ENCODE data around the gene KCTD11.
"Not testable (repeated sequence)": the region's sequence is repeated elsewhere in the genome, so short reads cannot be mapped to it uniquely, and the experiment has no call there.

Gene KCTD11

DNA sequence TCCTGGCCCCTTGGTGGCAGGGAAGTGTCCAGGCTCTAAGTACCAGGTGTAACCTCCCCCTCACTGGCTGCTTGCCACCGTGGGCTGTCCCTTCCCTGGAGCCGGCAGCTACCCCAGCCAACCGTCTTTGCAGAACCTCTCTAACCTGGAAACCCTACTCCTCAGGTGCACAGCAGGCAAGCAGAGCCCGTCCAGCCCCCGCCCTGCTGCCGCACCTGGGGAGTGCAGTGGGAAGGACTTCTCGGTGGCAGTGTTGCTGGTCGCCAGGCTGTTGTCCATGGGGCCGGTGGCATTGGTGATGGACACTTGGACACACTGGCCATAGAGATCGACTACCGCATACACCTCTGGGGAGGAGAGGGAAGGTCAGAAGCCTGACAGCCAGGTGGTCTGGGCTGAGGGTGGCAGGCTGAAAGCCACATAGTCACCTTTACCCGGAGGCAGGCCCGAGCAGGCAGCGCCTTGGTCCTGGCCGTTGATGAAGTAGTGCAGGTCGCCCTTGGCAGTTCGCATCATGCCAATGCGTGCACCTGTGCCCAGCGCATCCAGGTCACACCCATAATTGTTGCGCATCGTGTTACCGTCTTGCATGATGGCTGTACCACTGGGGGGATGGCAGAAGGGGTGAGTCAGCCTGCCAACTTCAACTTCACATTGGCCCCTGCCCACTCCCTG is 29.3 kb upstream of the KCTD11 start:
- no peak for DNase-seq

DNA sequence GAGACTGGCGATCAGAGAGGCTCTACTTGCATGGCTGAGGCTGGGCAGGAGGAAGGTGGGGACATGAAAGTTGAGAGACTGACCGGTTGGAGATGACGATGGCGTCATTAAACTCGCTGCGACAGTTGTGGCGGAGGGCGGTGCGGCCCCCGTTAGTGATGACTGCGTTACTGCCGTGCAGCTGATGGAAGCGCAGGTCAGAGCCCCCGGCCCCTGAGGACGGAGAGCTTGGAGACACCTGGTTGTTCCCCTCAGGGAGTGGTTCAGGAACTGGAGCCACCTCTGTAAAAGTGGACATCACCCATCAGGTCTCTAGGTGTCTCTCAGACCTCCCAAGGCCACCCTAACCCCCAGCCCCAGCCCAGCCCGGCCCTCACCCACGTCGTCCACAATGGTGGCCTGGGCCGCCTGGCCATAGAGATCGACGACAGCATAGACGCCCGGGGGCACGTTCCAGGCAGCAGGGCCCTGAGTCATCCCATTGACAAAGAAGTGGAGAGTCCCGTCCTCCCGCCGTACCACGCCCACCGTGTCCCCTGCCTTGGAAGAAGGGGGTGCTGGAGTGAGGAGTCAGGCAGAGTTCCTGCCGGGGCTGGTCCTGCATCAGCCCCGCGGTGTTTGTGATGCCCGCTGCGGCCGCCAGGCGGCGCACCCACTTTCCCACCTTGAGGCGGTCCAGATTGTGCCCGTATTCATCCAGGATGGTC is 28.1 kb upstream of the KCTD11 start:
- peak; percentile 43 to 65 for DNase-seq

DNA sequence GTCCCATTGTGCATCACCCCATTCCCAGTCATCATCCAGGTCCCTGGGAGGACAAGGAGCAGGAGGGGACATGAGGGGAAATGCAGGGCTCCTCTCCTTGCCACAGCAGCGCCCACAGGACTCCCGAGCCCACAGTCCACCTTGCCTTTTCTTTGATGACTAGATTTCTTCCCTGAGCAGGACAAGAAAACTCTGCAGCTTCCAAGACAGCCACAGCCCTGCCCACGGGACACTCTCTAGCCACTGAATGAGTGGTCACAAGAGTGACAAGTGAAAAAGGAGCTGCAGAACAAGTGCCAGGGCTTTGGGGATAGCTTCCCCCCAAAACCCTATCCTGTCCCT is 27.6 kb upstream of the KCTD11 start:
- no peak for DNase-seq

DNA sequence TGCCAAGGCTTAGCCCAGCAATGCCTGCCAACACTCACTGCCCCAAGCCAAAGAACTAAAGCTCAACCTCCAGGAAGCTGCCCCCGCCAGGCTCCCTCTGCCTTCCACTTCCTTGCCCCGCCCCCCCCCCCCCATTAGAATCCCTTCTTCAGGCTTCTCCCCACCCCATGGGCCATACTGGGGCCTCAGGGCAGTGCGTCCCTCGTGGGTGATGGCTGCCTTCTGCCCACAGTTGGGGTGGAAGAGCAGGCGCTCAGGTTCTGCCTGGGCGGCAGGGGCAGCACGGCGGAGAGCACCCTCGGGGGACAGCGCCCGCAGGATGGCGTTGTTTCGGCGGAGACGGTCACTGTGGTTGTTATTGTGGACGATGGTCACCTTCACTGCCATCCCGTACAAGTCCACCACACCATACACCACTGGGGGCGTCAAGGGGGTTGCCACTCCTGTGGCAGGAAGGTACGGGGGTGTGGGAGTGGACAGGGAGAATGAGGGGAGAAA is 26.9 kb upstream of the KCTD11 start:
- no peak for DNase-seq

DNA sequence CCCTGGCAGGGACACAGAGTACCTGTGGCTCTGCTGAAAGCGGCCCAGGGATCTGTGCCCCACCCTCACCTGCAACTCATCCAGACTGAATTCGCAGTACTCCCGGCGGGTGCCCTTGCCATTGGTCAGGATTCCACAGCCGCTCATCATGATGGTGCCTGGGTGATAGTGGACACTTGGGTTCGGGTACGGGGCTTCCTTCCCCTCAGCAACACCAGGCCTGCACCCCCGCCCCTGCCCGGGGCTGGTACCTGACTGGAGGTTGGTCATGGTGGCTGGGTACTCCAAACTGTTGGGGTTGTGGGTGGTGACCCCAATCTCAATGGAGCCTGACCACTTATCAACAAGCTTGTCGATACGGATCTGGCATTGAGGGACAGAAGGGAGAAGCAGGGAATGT is 25.8 kb upstream of the KCTD11 start:
- DNase-seq = no peak

DNA sequence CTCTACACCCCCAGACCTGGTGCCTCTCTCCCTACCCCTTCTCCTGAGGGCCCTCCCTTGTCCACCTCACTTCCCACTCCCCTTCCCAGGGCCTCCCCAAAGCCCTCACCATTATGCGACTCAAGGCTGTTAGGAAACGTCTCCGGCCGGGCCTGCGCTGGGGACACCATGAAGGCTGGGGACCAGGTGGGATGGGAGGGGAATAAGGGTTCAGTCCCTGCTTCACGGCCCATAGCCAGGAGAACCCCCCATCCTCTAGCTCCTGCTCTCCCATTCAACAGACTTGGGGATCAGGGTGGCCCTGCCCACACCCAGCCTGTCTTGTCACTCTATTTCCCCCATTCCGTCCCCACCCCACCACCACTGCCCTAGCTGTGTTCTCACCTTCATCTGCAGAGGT is 24.9 kb upstream of the KCTD11 start:
- DNase-seq = no peak

DNA sequence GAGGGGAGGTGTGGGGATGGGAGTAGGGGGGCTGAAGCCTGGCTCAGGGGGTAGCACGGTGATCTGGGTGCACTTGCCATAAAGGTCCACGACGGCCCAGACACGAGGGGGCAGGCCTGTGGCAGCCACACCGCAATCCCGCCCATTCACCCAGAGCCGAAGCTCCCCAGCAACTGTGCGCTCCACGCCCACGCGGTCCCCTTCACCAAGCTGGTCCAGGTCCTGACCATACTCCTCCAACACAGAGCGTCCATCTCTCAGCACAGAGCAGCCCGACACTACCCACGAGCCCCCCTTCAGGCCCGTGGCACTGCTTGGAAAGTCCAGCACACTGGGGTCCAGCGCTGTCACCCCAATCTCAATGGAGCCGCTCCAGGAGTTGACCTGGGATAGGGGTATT is 24.5 kb upstream of the KCTD11 start:
- DNase-seq = no peak

DNA sequence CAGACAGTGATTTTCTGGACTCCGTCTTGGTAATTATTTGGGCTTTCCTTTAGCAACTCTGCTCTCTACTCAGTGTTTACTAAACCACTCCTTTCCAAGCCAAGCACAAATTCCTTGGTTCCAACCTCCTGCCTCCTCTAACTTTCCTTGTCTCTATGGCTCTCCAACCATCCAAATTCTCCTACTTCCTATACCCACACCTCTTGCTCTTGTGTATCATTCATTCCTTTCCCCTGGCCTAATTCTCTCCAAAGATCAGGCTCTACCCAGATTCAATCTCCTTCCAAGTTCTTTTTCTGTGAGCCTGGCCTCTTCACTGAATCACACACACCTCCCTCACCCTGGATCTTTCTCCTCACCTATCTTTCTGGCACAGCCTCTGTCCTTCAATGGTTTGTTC is 24.0 kb upstream of the KCTD11 start:
- no peak for DNase-seq

DNA sequence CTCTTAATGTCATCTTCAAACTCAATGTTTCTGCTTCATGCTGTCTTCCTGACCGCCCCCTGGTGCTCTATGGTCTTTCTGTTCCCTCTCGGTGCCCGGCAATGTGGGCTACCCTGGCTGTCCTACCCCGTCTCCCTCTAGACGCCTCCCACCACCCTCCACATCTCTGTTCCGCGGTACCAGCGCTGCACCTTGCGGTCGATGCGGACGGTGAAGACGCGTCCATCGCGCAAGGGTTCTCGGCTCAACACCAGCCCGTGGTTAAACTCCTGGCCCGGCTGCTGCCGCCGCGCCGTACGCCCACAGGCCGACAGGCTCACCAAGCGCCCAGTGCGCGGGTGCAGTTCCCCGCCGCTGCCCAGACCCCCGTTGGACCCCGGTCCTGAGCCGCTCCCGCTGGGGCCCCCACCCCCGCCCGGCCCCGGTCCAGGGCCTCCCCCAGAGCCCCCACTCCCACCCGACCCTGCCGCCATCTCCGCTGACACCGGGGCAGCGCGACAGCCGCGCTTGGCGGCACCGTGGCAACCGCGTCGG is 23.1 kb upstream of the KCTD11 start, which contains the start of gene NEURL4:
Gene NEURL4 (minus strand): TSS at position 496 of the 534 bp plus-strand sequence. CDS start 23 bp downstream, at position 473.
- DNase-seq = no peak

DNA sequence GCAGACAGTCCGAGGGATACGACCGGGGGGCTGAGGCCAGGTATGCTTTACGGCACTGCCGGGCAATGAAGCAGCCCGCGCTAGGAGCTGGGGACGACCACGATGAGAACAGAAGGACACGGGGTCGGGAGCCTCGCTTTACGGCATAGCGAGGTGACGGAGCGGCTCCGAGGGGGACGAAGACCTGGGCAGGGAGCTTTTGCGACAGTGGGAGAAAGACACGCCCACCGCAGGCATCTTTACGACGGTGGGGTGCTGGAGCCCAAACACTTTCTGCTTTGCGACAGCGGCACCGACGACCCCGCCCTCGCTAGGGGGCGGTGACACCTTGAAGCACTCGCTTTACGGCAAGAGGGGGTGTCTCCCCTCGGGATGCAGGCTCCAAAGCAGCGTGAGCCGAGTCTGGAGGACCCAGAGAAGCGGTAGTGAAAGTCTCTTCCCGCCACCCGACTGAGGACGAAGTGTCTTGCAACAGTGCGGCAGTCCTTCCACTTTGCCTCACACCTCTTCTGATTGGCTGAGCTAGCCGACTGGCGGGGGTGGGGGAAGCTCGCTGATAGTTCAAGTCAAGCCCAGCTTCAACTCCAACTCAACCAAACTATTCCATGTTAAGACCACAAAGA is 22.5 kb upstream of the KCTD11 start:
- DNase-seq = peak; percentile 94 to 95

DNA sequence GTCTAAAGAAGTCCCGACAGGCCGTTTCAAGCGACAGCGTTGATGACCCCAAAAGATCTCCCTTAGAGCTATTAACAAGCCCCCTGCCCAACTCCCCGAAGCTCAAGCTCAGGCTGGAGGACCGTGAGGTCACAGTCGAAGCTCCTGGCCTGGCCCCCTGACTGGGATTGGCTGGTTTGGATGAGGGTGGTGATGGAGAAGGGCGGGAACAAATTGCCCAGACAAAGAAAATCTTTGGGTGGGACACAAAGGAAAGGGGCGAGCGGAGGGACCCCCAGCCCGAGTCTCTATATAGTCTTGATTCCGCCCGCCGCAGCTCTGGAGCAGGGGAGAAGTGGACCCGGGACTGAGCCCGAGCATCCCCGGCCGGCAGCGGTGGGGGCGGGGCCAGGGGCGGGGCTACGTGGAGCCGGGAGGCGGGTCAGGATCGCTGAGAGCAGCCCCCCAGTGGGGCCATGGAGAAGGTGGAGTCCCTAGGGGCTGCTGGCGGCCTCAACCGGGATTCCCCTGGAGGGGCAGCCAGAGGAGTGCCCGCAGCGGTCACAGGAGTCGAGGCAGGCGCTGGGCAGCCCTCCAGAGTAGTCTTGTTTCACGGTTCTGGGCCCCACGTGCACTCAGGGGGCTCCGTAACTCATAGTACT is 21.8 kb upstream of the KCTD11 start:
- DNase-seq = peak; percentile 70 to 74

DNA sequence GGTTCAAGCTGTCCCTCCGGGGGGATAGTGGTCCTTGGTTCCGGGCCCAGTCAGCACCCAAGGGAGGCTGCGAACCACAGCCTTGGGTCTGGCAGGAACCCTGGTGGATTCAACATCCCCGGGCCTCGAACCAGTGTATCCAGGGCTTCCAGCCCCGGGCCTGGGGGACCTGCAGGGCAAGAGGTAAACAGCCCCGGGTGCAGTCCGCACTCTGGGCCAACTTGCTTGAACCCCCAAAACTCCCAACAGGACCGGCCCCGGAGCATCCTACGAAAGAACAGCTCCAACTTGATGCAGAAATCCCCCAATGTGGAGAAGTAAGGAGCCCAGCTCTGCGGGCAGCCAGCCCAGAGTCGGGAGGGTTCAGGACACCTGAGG is 21.3 kb upstream of the KCTD11 start:
- no peak for DNase-seq

DNA sequence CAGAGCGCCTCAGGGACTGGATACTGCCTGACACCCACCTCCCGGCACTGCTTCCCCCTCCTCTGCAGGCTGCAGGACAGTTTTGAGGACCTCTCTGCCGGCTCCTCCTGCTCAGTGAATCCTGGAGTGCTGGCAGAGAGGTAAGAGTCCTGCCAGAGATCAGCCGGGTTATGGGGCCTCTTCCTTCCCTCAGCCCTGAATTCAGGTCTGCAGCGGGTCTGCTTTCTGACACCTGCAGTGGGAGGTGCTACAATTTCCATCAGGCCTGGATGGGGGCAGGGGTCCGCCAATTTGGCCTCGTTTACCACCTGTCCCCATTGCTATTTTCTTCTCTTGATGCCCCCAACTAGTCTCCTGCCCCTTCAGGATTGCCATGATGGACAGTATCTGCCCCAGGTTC is 19.9 kb upstream of the KCTD11 start:
- DNase-seq = no peak

DNA sequence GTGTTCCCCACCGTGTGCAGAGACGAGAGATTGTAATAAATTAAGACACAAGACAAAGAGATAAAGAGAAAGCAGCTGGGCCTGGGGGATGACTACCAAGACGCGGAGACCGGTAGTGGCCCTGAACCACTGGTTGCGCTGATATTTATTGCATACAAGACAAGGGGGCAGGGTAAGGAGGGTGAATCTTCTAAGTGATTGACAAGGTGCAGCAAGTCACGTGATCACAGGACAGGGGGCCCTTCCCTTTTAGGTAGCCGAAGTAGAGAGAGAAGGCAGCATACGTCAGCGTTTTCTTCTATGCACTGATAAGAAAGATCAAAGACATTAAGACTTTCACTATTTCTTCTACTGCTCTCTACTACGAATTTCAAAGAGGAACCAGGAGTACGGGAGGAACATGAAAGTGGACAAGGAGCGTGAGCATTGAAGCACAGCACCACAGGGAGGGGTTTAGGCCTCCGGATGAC is 19.3 kb upstream of the KCTD11 start:
- not testable (repeated sequence) for DNase-seq

DNA sequence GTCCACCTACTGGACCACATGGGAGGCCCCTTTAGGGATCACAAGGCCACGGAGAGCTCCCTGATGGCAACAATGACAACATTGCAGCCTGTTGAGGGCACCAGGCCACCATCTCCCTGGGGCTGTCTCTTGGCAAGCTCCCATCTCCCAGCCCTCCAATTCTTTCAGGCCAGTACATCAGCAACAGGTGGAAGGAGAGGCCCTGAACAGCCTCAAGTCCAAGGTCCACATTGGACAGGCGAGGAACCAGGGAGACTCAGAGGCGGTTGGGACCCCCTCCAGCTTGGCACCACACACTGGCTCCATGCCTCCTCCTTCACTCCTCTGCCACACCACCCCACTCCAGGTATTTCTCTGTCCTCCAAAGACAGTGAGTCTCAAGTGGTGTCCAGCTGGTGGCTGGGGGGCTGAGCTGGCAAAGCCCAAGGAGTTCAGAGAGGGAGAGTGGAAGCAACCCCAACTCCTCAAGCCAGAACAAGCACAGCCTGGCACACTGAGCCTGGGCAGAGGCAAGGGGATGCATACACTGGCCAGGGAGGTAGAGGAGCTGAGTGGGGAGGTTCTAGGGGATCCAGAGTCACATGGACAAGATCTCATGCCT is 16.9 kb upstream of the KCTD11 start:
- DNase-seq = no peak

DNA sequence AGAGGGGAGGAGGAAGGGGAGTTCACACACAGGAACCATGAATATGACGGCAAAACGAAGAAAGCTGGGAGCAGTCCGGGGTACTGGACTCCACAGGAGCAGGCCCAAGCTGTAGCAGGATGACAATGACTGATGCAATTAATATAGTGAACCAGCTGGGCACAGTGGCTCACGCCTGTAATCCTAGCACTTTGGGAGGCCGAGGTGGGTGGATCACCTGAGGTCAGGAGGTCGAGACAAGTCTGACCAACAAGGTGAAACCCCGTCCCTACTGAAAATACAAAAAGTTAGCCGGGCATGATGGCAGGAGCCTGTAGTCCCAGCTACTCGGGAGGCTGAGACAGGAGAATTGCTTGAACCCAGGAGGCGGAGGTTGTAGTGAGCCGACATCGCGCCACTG is 16.2 kb upstream of the KCTD11 start:
- not testable (repeated sequence) for DNase-seq

DNA sequence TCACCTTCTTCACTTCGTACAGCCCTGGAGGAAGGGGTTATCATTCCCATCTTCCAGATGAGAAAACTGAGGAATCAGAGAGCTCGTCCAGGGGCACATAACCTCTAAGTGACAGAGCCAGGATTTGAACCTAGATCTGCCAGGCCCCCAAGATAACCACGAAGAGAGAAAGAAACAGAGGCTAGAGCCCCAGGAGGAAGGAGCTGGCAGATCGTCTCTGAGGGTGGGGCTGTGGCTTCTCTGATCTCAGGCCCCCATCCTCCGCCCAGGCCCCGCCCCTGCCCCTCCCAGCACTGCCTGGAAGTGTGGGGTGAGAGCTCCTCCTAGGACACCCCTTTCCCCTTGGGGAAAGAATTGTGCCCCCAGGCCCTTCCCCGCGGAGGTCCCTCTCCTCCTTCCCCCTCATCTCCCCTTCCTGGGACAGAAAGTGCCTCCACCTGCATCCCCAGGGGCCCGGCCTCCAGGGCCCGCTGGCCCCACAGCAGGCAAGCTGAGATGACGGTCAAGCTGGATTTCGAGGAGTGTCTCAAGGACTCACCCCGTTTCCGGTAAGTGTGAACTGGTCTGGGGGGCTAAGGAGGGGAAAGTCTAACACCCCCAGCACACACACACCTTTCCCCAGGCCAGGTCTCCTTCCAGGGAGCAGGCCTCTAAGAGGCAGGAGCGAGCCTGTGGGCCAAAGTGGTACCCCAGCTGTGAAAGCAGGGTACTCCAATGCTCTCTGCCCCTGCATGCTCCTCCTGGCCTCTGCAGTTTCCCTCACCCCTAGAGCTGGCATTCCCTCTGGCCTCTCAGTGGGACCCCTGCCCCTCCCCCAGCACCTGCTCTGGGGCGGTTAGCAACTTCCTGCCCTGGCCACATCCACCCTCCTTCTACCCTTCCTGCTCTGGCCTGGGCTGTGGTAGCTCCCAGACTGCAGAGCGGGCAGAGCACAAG is 15.5 kb upstream of the KCTD11 start, which contains the start of gene ACAP1:
Gene ACAP1 (plus strand): TSS at position 290 of the 936 bp plus-strand sequence. CDS start 206 bp downstream, at position 496.
- peak; percentile 83 to 84 for DNase-seq

DNA sequence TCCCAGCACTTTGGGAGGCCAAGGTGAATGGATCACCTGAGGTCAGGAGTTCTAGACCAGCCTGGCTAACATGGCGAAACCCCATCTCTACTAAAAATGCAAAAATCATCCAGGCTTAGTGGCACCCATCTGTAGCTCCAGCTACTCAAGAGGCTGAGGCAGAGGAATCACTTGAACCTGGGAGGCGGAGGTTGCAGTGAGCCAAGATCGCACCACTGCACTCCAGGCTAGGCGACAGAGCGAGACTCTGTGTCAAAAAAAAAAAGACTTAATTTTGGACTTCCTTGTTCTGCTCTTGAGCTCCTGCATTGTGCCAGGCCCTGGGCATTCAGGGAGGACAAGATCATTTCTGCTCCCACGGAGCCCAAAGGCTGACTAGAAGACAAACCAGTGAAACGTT is 14.4 kb upstream of the KCTD11 start:
- not testable (repeated sequence) for DNase-seq

DNA sequence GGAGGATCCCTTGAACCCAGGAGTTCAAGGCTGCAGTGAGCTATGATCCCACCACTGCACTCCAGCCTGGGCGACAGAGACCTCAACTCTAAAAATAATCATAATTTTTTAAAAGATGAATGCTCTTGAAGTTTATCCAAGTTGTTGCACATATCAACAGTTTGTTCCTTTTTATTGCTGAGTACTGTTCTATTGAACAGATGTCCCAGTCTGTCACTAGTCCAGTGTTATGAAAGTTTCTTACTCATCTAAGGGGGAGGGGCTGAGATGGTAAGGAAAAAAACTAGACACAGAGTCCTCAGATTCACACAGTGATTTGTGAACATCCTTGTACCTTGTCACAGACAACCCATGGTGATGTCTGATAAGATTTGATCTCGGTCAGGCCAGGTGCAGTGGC is 11.8 kb upstream of the KCTD11 start:
- no peak for DNase-seq

DNA sequence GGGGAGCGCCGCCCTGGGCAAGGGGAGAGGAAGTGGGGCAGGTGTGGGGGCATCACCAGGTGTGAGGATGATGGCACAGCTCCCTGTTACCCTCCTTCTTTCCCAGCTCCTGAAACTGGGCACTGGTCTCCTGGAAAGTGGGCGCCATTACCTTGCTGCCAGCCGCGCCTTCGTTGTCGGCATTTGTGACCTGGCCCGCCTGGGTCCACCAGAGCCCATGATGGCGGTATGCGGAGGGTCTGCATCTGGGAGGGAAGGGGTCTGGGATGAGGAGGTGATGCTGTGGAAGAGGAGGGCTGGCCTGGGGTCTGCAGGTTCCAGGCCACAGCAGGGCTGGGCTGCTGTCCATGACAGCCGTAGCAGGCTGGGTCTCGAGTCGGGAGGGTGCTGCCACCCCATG is 10.1 kb upstream of the KCTD11 start:
- DNase-seq = no peak

DNA sequence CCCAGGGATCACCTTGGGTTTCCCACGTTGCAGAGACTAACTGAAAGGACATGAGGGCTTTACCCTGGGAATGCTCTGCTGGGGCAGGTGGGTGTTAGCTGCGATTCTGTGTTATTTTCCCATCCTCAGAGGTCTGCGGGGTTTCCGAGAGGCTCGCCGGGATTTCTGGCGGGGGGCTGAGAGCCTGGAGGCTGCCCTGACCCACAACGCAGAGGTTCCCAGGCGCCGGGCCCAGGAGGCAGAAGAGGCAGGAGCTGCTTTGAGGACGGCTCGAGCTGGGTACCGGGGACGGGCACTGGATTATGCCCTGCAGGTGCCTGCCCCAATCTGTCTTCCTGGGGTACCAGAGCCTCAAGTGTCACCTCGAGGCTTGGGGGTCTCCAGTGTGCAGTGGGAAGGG is 8.7 kb upstream of the KCTD11 start:
- no peak for DNase-seq

Measured in activated CD4-positive, alpha-beta T cell treated with anti-CD3 and anti-CD28 coated beads for 4 hours (primary cell).